Measurements from ENCODE around the gene OSBP2.

The OSBP2 gene

DNA sequence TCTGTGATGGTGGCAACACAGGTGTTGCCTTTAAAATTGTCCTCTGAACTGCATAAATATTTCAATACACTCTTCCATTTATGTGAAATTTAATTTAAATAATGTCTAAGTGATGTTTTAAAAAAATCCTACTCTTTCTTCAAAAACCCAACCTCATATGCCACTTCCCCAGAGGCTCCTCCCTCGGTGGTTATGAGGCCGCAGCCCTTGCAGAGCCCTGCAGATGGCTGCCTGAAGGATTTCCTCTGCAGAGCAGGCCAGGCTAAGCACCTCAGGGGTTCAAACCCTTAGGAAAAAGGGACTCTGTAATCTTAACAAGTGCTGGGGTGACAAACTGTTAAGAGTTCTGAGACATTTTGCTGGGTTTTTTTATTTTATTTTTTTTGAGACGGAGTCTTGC lies 248.7 kb downstream of the OSBP2 start:
- Histone ChIP-seq H3K27ac (peak overlapping the region; percentile 80 to 83), H3K4me3 (no peak overlapping the region), H3K9me3 (no peaks in the 10 kb centered on the region), H3K4me1 (peaks cover 0 to 58% (median 46%) of the 10 kb centered on the region in 4 donors), H3K36me3 (peaks cover 46 to 85% (median 72%) of the 10 kb centered on the region in 3 donors), H3K27me3 (no peaks in the 10 kb centered on the region)
- no peak for TF ChIP-seq CTCF (IDR thresholded peaks at IDR 0.05)
- no peak for DNase-seq
- intact Hi-C loops (cut with DNase I; ENCODE audit: low total_unique reads), result loop anchor here (10.0 kb wide), 1 partner anchor 211 kb away; no protein-coding TSS in a partner anchor

DNA sequence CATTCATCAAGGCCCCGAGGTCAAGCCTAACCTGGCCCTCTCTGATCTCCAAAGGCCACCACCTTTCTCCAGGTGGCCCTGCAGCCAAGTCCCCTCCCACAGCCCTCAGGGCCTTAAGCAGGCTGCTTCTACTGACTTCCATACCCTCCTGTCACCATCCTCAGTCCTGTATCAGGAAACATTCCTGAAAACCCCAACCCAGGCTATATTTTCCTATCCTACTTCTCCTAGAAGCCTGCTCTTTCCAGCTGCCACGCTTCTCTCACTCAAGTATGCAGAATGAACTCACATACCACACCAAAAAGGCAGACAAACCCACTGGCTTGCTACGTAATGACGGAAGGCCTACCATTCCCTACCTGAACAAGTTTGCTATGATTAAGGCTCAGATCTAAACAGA lies 250.3 kb downstream of the OSBP2 start:
- intact Hi-C loops (cut with DNase I; ENCODE audit: low total_unique reads), result loop anchor here (10.0 kb wide), 1 partner anchor 210 kb away; no protein-coding TSS in a partner anchor
- Histone ChIP-seq H3K4me3 (no peak overlapping the region), H3K27me3 (no peaks in the 10 kb centered on the region), H3K27ac (peak overlapping the region; percentile 80 to 83), H3K4me1 (peaks cover 0 to 75% (median 62%) of the 10 kb centered on the region in 4 donors), H3K9me3 (no peaks in the 10 kb centered on the region), H3K36me3 (peaks cover 33 to 79% (median 61%) of the 10 kb centered on the region in 3 donors)
- TF ChIP-seq CTCF (IDR thresholded peaks at IDR 0.05), result no peak
- no peak for DNase-seq

- Histone ChIP-seq H3K36me3 (peaks cover 26 to 75% (median 55%) of the 10 kb centered on the region in 3 donors), H3K9me3 (no peaks in the 10 kb centered on the region), H3K4me1 (peaks cover 0 to 81% (median 66%) of the 10 kb centered on the region in 4 donors), H3K27ac (peak overlapping the region; percentile 80 to 83), H3K27me3 (no peaks in the 10 kb centered on the region), H3K4me3 (no peak overlapping the region)
- intact Hi-C loops (cut with DNase I; ENCODE audit: low total_unique reads), result loop anchor here (10.0 kb wide), 1 partner anchor 209 kb away; no protein-coding TSS in a partner anchor
- no peak for TF ChIP-seq CTCF (IDR thresholded peaks at IDR 0.05)
- no peak for DNase-seq
Observed at GRCh38 chr22:30945653-30946052, 251.0 kb downstream of the OSBP2 start.

DNA sequence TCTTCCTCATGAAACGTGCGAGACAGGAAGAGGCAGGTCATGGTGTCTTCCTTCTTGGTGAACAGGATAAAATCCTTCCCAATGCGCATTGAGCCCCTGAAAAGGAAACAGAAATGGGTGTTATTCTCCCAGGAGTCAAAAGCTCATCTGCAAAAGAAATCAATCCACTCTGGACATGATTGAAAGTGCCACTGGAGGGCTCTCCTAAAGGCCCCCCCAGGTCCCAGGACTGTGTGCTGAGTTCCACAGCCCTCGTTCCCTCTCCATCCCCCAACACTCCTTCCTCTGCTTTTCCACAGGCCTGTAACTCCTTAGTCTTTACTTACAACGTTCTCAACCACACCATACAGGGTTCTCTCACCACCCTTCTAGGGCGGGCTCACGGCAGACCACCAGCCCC lies 251.7 kb downstream of the OSBP2 start:
- intact Hi-C loops (cut with DNase I; ENCODE audit: low total_unique reads), result loop anchor here (10.0 kb wide), 1 partner anchor 208 kb away; no protein-coding TSS in a partner anchor
- no peak for TF ChIP-seq CTCF (IDR thresholded peaks at IDR 0.05)
- H3K4me1 ChIP-seq, result peaks cover 0 to 88% (median 69%) of the 10 kb centered on the region in 4 donors
- peaks cover 19 to 73% (median 48%) of the 10 kb centered on the region in 3 donors for H3K36me3 ChIP-seq
- peak overlapping the region; percentile 80 to 83 for H3K27ac ChIP-seq
- H3K4me3 ChIP-seq, result no peak overlapping the region
- DNase-seq, result no peak
- H3K27me3 ChIP-seq, result no peaks in the 10 kb centered on the region
- H3K9me3 ChIP-seq, result no peaks in the 10 kb centered on the region

DNA sequence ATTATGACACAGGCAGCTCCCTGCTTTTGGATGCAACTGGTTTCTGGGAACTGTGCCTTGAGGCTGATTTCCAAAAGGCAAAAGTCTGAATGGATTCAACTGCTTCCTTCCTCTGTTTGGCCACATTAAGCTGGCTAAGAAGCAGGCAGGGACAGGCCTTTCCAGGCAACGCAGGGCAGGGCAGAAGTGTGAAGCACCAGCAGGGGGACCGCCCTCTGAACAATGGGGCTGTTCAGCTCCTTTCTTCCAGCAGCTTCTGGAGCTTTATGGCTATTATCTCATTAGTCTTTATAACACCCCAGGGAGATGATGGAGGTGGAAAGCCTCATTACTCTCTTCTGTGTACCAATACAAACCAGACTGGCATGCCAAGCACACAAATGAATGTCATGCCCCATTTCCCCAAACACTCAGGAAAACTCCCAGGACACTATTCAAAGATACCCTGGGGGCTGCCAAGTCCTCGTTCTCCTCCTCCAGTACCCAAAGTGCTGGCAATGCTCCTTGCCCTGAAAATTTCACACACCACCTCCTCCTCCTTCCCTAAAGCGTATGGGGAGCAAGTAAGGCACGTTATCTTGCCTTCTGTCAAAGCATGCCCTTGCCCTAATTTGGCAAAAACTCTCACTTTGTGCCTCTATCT lies 252.6 kb downstream of the OSBP2 start:
- peak; percentile 49 to 78 for DNase-seq
- H3K27ac ChIP-seq, result peak overlapping the region; percentile 80 to 83
- TF ChIP-seq CTCF (IDR thresholded peaks at IDR 0.05), result peak; percentile 18 to 35

More for the DNA sequence above, 252.6 kb downstream of the OSBP2 start:
- Histone ChIP-seq H3K9me3 (no peaks in the 10 kb centered on the region), H3K27me3 (no peaks in the 10 kb centered on the region), H3K36me3 (peaks cover 10 to 63% (median 38%) of the 10 kb centered on the region in 3 donors), H3K4me3 (no peak overlapping the region), H3K4me1 (peaks cover 0 to 98% (median 71%) of the 10 kb centered on the region in 4 donors)
- intact Hi-C loops (cut with DNase I; ENCODE audit: low total_unique reads), result loop anchor here (1.0 to 10.0 kb wide), 2 partner anchors 138 to 208 kb away; no protein-coding TSS in a partner anchor
